HG03097 (cell line): ENCODE data around the gene QRSL1.
"Not testable (repeated sequence)": the region's sequence is repeated elsewhere in the genome, so short reads cannot be mapped to it uniquely, and the experiment has no call there.

Experiments used
- ATAC-seq: cut with Tn5 transposase; IDR thresholded peaks from one replicate; pipeline ENCODE4 v1.9.1; 2021; ENCODE audit not compliant: unreplicated experiment, low FRiP score

Gene QRSL1

GRCh38 chr6:106674541-106675229, 45.3 kb downstream of the QRSL1 start:
- ATAC-seq: no peak

- no peak for ATAC-seq
These were observed 47.9 kb downstream of the QRSL1 start for GRCh38 chr6:106677282-106677681.

- ATAC-seq: no peak
These were observed 54.6 kb downstream of the QRSL1 start for GRCh38 chr6:106684011-106684410.

- no peak for ATAC-seq
These were observed 56.5 kb downstream of the QRSL1 start for GRCh38 chr6:106685833-106686232.

GRCh38 chr6:106688177-106688951, 59.0 kb downstream of the QRSL1 start:
- no peak for ATAC-seq

- ATAC-seq: no peak
These were observed 62.9 kb downstream of the QRSL1 start for GRCh38 chr6:106692112-106692818.

GRCh38 chr6:106692819-106693208, 63.4 kb downstream of the QRSL1 start:
- no peak for ATAC-seq

- no peak for ATAC-seq
These were observed 64.0 kb downstream of the QRSL1 start for GRCh38 chr6:106693418-106693817.

- ATAC-seq: no peak
These were observed 65.0 kb downstream of the QRSL1 start for GRCh38 chr6:106694343-106694742.

- no peak for ATAC-seq
These were observed 71.2 kb downstream of the QRSL1 start for GRCh38 chr6:106700581-106700980.

- ATAC-seq: not testable (repeated sequence)
These were observed 71.8 kb downstream of the QRSL1 start for GRCh38 chr6:106701201-106701600.

GRCh38 chr6:106702046-106702445, 72.7 kb downstream of the QRSL1 start:
- peak; percentile 40 for ATAC-seq

GRCh38 chr6:106702451-106703110, 73.2 kb downstream of the QRSL1 start:
- peak; percentile 95 for ATAC-seq

- no peak for ATAC-seq
These were observed 74.9 kb downstream of the QRSL1 start for GRCh38 chr6:106704327-106704726.

GRCh38 chr6:106705156-106705555, 75.8 kb downstream of the QRSL1 start:
- no peak for ATAC-seq

GRCh38 chr6:106710580-106710979, 81.2 kb downstream of the QRSL1 start:
- ATAC-seq: no peak

GRCh38 chr6:106714281-106714680, 84.9 kb downstream of the QRSL1 start:
- ATAC-seq: no peak

GRCh38 chr6:106715922-106716321, 86.5 kb downstream of the QRSL1 start:
- no peak for ATAC-seq

- ATAC-seq: no peak
These were observed 87.6 kb downstream of the QRSL1 start for GRCh38 chr6:106716966-106717365.
